Ectodermal cell (in vitro differentiated cells): ENCODE results near the gene C19orf25. TPM values are rescaled to one million over a fixed set of nuclear protein-coding genes. Genes with fewer than 3 reads are reported as not detected.

Source experiments
- H3K27ac ChIP-seq: 2 replicates; pipeline ENCODE4 v1.7.0; 2013; ENCODE audit warnings: mild to moderate bottlenecking, low read depth, low read length; ENCODE audit not compliant: insufficient read depth, poor library complexity, severe bottlenecking
- H3K27me3 ChIP-seq: 2 replicates; pipeline ENCODE4 v1.7.0; 2013; ENCODE audit warnings: mild to moderate bottlenecking, low read length; ENCODE audit not compliant: insufficient read depth, control insufficient read depth, poor library complexity, severe bottlenecking
- H3K36me3 ChIP-seq: one replicate; pipeline ENCODE4 v1.7.0; 2013; ENCODE audit warnings: low read length; ENCODE audit not compliant: control insufficient read depth, insufficient read depth
- H3K4me1 ChIP-seq: one replicate; pipeline ENCODE4 v1.7.0; 2013; ENCODE audit warnings: low read length; ENCODE audit not compliant: control insufficient read depth, insufficient read depth
- H3K4me3 ChIP-seq: 2 replicates; pipeline ENCODE4 v1.7.0; 2013; ENCODE audit warnings: low read depth, low read length, control low read depth; ENCODE audit not compliant: insufficient read depth
- H3K9me3 ChIP-seq: 2 replicates; pipeline ENCODE4 v1.7.0; 2013; ENCODE audit warnings: mild to moderate bottlenecking, low read length, moderate library complexity; ENCODE audit not compliant: control insufficient read depth
- WGBS, 2 experiments: methylation state at CpG; one replicate each; pipeline ENCODE4 v1.1.7; 2013; ENCODE audit warnings: missing lambda C conversion rate in 2 of 2; 5-methylcytosine and 5-hydroxymethylcytosine counted together
- polyA plus RNA-seq, 4 experiments: library from polyadenylated mRNA; stranded (reverse); fragments of 50-300 nt; gene quantifications; one replicate each; pipeline ENCODE4 v1.2.3, GENCODE V29; 2013

Gene C19orf25
- polyA plus RNA-seq (2013, experiment 1 of 4) = 44.9 TPM
- polyA plus RNA-seq (2013, experiment 2 of 4) = 44.0 TPM
- polyA plus RNA-seq (2013, experiment 3 of 4) = 33.2 TPM
- polyA plus RNA-seq (2013, experiment 4 of 4) = 34.1 TPM

GRCh38 chr19:1478934-1479707 is at the start of gene C19orf25:
C19orf25 (minus strand) TSS chr19:1479215; CDS start chr19:1478903, 312 bp downstream.
- H3K36me3 ChIP-seq = no peaks in the 10 kb centered on the region
- H3K27me3 ChIP-seq = no peaks in the 10 kb centered on the region
- 1% methylated on average over 71 of the region's 71 CpGs for WGBS, 2 experiments
- H3K9me3 ChIP-seq = no peaks in the 10 kb centered on the region
- H3K4me3 ChIP-seq = peak within 1 kb of the TSS; percentile 50
- H3K27ac ChIP-seq = no peak within 1 kb of the TSS
- H3K4me1 ChIP-seq = peaks cover 4% of the 10 kb centered on the region

GRCh38 chr19:1527650-1528309 is 48.8 kb upstream of the C19orf25 start:
- H3K4me3 ChIP-seq = no peak overlapping the region
- H3K27ac ChIP-seq = no peak overlapping the region
- 82 to 83% methylated on average over 27 of the region's 27 CpGs for WGBS, 2 experiments
- H3K4me1 ChIP-seq = no peaks in the 10 kb centered on the region
- no peaks in the 10 kb centered on the region for H3K36me3 ChIP-seq
- peaks cover 42% of the 10 kb centered on the region for H3K27me3 ChIP-seq
- no peaks in the 10 kb centered on the region for H3K9me3 ChIP-seq

- Histone ChIP-seq H3K4me1 (no peaks in the 10 kb centered on the region), H3K36me3 (no peaks in the 10 kb centered on the region), H3K27ac (no peak overlapping the region), H3K4me3 (no peak overlapping the region), H3K9me3 (no peaks in the 10 kb centered on the region), H3K27me3 (peaks cover 49% of the 10 kb centered on the region)
- WGBS, 2 experiments = 82 to 83% methylated on average over 18 of the region's 18 CpGs
These were observed 48.1 kb upstream of the C19orf25 start for GRCh38 chr19:1526979-1527649.

GRCh38 chr19:1526066-1526778 is 47.2 kb upstream of the C19orf25 start:
- 82 to 83% methylated on average over 33 of the region's 33 CpGs for WGBS, 2 experiments
- Histone ChIP-seq H3K27ac (no peak overlapping the region), H3K27me3 (peaks cover 58% of the 10 kb centered on the region), H3K36me3 (no peaks in the 10 kb centered on the region), H3K4me3 (no peak overlapping the region), H3K4me1 (no peaks in the 10 kb centered on the region), H3K9me3 (no peaks in the 10 kb centered on the region)

GRCh38 chr19:1525343-1525742 is 46.3 kb upstream of the C19orf25 start:
- no peaks in the 10 kb centered on the region for H3K9me3 ChIP-seq
- WGBS, 2 experiments = 71 to 72% methylated on average over 31 of the region's 31 CpGs
- no peaks in the 10 kb centered on the region for H3K36me3 ChIP-seq
- peaks cover 59% of the 10 kb centered on the region for H3K27me3 ChIP-seq
- H3K27ac ChIP-seq = no peak overlapping the region
- H3K4me3 ChIP-seq = no peak overlapping the region
- no peaks in the 10 kb centered on the region for H3K4me1 ChIP-seq

GRCh38 chr19:1524972-1525325 is 45.9 kb upstream of the C19orf25 start:
- Histone ChIP-seq H3K9me3 (no peaks in the 10 kb centered on the region), H3K4me3 (no peak overlapping the region), H3K27me3 (peaks cover 62% of the 10 kb centered on the region), H3K4me1 (no peaks in the 10 kb centered on the region), H3K36me3 (no peaks in the 10 kb centered on the region), H3K27ac (no peak overlapping the region)
- 74% methylated on average over 17 of the region's 17 CpGs for WGBS, 2 experiments

- Histone ChIP-seq H3K9me3 (no peaks in the 10 kb centered on the region), H3K27me3 (peaks cover 64% of the 10 kb centered on the region), H3K27ac (no peak overlapping the region), H3K4me1 (no peaks in the 10 kb centered on the region), H3K36me3 (no peaks in the 10 kb centered on the region), H3K4me3 (peak overlapping the region; percentile 16)
- WGBS, 2 experiments = 22 to 25% methylated on average over 49 of the region's 49 CpGs
These were observed 45.4 kb upstream of the C19orf25 start for GRCh38 chr19:1524287-1524971.

GRCh38 chr19:1523412-1524286 is 44.6 kb upstream of the C19orf25 start, which contains the start of gene PLK5:
PLK5 (plus strand) TSS chr19:1524077; CDS start chr19:1526997, 2,920 bp downstream.
- WGBS, 2 experiments = 11 to 12% methylated on average over 92 of the region's 92 CpGs
- Histone ChIP-seq H3K27ac (no peak within 1 kb of the TSS), H3K9me3 (no peaks in the 10 kb centered on the region), H3K36me3 (no peaks in the 10 kb centered on the region), H3K4me3 (peak within 1 kb of the TSS; percentile 16), H3K4me1 (no peaks in the 10 kb centered on the region), H3K27me3 (peaks cover 64% of the 10 kb centered on the region)

- 77 to 82% methylated on average over 18 of the region's 18 CpGs for WGBS, 2 experiments
These were observed 43.8 kb upstream of the C19orf25 start for GRCh38 chr19:1522838-1523237.

More at GRCh38 chr19:1522838-1523237, 43.8 kb upstream of the C19orf25 start:
- peaks cover 64% of the 10 kb centered on the region for H3K27me3 ChIP-seq
- no peaks in the 10 kb centered on the region for H3K4me1 ChIP-seq
- H3K9me3 ChIP-seq = no peaks in the 10 kb centered on the region
- H3K4me3 ChIP-seq = no peak overlapping the region
- no peaks in the 10 kb centered on the region for H3K36me3 ChIP-seq
- H3K27ac ChIP-seq = no peak overlapping the region
